Smooth muscle cell of bladder (primary cell): ENCODE results near the gene MICAL2. TPM values are rescaled to one million over a fixed set of nuclear protein-coding genes. Genes with fewer than 3 reads are reported as not detected.

Experiments
- total RNA-seq: library from RNA; depleted of rRNA; stranded (reverse); fragments of >200 nt; gene quantifications from 2 replicates; pipeline ENCODE4 v1.2.3, GENCODE V29; 2014

Gene MICAL2
- 78.8 and 118 TPM in 2 replicates for total RNA-seq

GRCh38 chr11:12110201-12110713, at the start of gene MICAL2:
Gene MICAL2, plus strand, starts transcription at chr11:12110590. Its CDS starts 51,566 bp downstream, at chr11:12162156.

Other genes starting within 250 kb of the MICAL2 start
- gene DKK3, start 102.0 kb upstream of the MICAL2 start, total RNA-seq: 235 and 371 TPM in 2 replicates